ENCODE data around the gene TNFRSF8. TPM values are rescaled to one million over a fixed set of nuclear protein-coding genes. Genes with fewer than 3 reads are reported as not detected.
"Not testable (repeated sequence)": the region's sequence is repeated elsewhere in the genome, so short reads cannot be mapped to it uniquely, and the experiment has no call there.

The TNFRSF8 gene
- polyA plus RNA-seq, 1 of the 3 experiments (the other 2 are of a cell fraction), result 0.07 TPM

DNA sequence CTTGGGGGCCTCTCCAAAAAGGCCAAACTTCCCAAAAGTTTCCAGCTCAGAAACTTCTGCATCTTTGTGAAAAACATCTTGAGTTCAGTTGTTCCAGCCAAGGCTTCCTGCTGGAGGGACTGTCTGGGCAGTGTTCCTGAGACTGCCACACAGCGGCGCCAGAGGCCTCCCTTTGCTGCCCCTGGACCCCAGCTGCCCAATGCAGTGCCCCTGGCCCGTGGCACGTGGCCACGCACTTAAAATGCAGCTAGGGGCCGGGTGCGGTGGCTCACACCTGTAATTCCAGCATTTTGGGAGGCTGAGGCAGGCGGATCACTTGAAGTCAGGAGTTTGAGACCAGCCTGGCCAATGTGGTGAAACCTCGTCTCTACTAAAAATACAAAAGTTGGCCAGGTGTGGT lies 43.8 kb downstream of the TNFRSF8 start:
- H4K20me1 ChIP-seq (ENCODE audit: insufficient read depth); H3K9me2 ChIP-seq; H3F3A ChIP-seq (replicated peaks; ENCODE audit: insufficient read depth); H3K4me1 ChIP-seq (ENCODE audit: control insufficient read depth in 1 of 2, insufficient read depth in 2 of 2, low read depth in 1 of 2, low read length in 1 of 2); H3K9me3 ChIP-seq; POLR2A ChIA-PET; H3K27me3 ChIP-seq (ENCODE audit: insufficient read depth); H3K9ac ChIP-seq; H3K27ac ChIP-seq (ENCODE audit: low read depth in 2 of 2, low read length in 1 of 2); H3K4me3 ChIP-seq (ENCODE audit: low read depth in 2 of 2, low read length in 1 of 2); H3K36me3 ChIP-seq (replicated peaks in 1 of 2; ENCODE audit: control insufficient read depth in 1 of 2, insufficient read depth in 2 of 2, low read length in 1 of 2); H2AFZ ChIP-seq (ENCODE audit: low read depth); H3K79me2 ChIP-seq (ENCODE audit: insufficient read depth); H3K4me2 ChIP-seq: not testable (repeated sequence)
- TF ChIP-seq SMC3 (IDR thresholded peaks at IDR 0.05; ENCODE audit: low read depth, low read length) (peak; percentile 28; the same call in 1 of the 2 replicates), RAD21 (IDR thresholded peaks at IDR 0.05; ENCODE audit: low read length) (peak; percentile 54)
- TF ChIP-seq, protein P1, sequence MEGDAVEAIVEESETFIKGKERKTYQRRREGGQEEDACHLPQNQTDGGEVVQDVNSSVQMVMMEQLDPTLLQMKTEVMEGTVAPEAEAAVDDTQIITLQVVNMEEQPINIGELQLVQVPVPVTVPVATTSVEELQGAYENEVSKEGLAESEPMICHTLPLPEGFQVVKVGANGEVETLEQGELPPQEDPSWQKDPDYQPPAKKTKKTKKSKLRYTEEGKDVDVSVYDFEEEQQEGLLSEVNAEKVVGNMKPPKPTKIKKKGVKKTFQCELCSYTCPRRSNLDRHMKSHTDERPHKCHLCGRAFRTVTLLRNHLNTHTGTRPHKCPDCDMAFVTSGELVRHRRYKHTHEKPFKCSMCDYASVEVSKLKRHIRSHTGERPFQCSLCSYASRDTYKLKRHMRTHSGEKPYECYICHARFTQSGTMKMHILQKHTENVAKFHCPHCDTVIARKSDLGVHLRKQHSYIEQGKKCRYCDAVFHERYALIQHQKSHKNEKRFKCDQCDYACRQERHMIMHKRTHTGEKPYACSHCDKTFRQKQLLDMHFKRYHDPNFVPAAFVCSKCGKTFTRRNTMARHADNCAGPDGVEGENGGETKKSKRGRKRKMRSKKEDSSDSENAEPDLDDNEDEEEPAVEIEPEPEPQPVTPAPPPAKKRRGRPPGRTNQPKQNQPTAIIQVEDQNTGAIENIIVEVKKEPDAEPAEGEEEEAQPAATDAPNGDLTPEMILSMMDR (IDR thresholded peaks at IDR 0.05), result peak; percentile 54
- CTCF ChIA-PET, result interaction anchor here (0.6 to 4.9 kb wide), 17 partner anchors 11 to 342 kb away, joined by 3 to 26 read pairs (median 4); no protein-coding TSS in a partner anchor
- 25% methylated on average over 7 of the region's 9 CpGs for WGBS (ENCODE audit: low lambda C conversion rate)
- peak; percentile 77 for DNase-seq

DNA sequence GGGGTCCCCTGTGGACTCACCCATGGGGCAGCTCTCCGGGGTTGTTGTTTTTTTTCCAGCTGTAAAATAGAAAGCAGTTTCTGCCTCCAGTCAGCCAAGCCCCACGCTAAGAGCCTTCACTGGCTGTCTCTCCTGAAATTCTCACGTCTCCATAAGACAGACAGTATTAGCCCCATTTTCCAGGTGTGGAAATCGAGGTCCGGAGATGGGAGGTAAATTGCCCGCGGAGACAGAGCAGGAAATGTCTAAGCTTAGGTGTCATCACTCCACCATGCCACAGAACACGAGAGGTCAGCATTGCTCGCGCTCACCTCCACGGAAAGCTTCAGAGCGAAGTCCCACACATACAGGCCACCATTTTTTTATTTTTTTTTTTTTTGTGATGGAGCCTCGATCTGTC lies 44.6 kb downstream of the TNFRSF8 start:
- Histone ChIP-seq H3K36me3 (replicated peaks in 1 of 2; ENCODE audit: control insufficient read depth in 1 of 2, insufficient read depth in 2 of 2, low read length in 1 of 2) (no peaks in the 10 kb centered on the region), H3K9me3 (no peaks in the 10 kb centered on the region), H3K9ac (no peak overlapping the region), H3K4me3 (ENCODE audit: low read depth in 2 of 2, low read length in 1 of 2) (no peak overlapping the region), H2AFZ (ENCODE audit: low read depth) (no peak overlapping the region), H4K20me1 (ENCODE audit: insufficient read depth) (no peaks in the 10 kb centered on the region), H3K79me2 (ENCODE audit: insufficient read depth) (no peaks in the 10 kb centered on the region), H3K4me1 (ENCODE audit: control insufficient read depth in 1 of 2, insufficient read depth in 2 of 2, low read depth in 1 of 2, low read length in 1 of 2) (no peaks in the 10 kb centered on the region; a peak in 1 of 4 replicates), H3K27ac (ENCODE audit: low read depth in 2 of 2, low read length in 1 of 2) (no peak overlapping the region), H3K27me3 (ENCODE audit: insufficient read depth) (peaks cover 7% of the 10 kb centered on the region; the same call in 1 of the 2 replicates), H3K9me2 (no peaks in the 10 kb centered on the region), H3K4me2 (no peak overlapping the region), H3F3A (replicated peaks; ENCODE audit: insufficient read depth) (no peaks in the 10 kb centered on the region)
- no peak for DNase-seq
- no peak for TF ChIP-seq YY1 (IDR thresholded peaks at IDR 0.05; ENCODE audit: low read depth)
- TF ChIP-seq RFX5 (IDR thresholded peaks at IDR 0.05; ENCODE audit: low read length), result no peak
- TF ChIP-seq, protein P2, sequence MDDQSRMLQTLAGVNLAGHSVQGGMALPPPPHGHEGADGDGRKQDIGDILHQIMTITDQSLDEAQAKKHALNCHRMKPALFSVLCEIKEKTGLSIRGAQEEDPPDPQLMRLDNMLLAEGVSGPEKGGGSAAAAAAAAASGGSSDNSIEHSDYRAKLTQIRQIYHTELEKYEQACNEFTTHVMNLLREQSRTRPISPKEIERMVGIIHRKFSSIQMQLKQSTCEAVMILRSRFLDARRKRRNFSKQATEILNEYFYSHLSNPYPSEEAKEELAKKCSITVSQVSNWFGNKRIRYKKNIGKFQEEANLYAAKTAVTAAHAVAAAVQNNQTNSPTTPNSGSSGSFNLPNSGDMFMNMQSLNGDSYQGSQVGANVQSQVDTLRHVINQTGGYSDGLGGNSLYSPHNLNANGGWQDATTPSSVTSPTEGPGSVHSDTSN (IDR thresholded peaks at IDR 0.05), result no peak
- no peak for TF ChIP-seq FOSL2 (IDR thresholded peaks at IDR 0.05; ENCODE audit: borderline replicate concordance, low read depth)
- TF ChIP-seq, protein P3, sequence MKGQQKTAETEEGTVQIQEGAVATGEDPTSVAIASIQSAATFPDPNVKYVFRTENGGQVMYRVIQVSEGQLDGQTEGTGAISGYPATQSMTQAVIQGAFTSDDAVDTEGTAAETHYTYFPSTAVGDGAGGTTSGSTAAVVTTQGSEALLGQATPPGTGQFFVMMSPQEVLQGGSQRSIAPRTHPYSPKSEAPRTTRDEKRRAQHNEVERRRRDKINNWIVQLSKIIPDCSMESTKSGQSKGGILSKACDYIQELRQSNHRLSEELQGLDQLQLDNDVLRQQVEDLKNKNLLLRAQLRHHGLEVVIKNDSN (IDR thresholded peaks at IDR 0.05; ENCODE audit: borderline replicate concordance, low read depth), result no peak
- no peak for TF ChIP-seq TCF12 (IDR thresholded peaks at IDR 0.05)
- no peak for TF ChIP-seq EZH2phosphoT487 (IDR thresholded peaks at IDR 0.05; ENCODE audit: borderline replicate concordance, low read depth)
- no peak for TF ChIP-seq FOXM1 (IDR thresholded peaks at IDR 0.05; ENCODE audit: low read depth)
- TF ChIP-seq, protein P4, sequence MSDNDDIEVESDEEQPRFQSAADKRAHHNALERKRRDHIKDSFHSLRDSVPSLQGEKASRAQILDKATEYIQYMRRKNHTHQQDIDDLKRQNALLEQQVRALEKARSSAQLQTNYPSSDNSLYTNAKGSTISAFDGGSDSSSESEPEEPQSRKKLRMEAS (IDR thresholded peaks at IDR 0.05; ENCODE audit: low read depth), result no peak
- no peak for TF ChIP-seq JUND (IDR thresholded peaks at IDR 0.05)
- TF ChIP-seq ELF1 (IDR thresholded peaks at IDR 0.05), result no peak
- no peak for TF ChIP-seq NRF1 (IDR thresholded peaks at IDR 0.05; ENCODE audit: low read depth, low read length)
- POLR2A ChIA-PET, result no interaction called here
- CTCF ChIA-PET, result interaction anchor here (0.6 to 4.9 kb wide), 11 partner anchors 11 to 269 kb away, joined by 3 to 26 read pairs (median 4); no protein-coding TSS in a partner anchor
- WGBS (ENCODE audit: low lambda C conversion rate), result 78% methylated on average over 13 of the region's 13 CpGs
